Glomerular visceral epithelial cell (primary cell): ENCODE results near the gene PGP.

Experiments
- DNase-seq: peaks from one replicate; pipeline ENCODE4 v3.0.0-alpha.2; 2016; ENCODE audit errors: extremely low spot score

Gene PGP

GRCh38 chr16:2200313-2200712 lies 14.3 kb downstream of the PGP start:
- DNase-seq, result no peak

- DNase-seq, result no peak
Observed at GRCh38 chr16:2199621-2200139, 15.0 kb downstream of the PGP start.

GRCh38 chr16:2199095-2199494 lies 15.5 kb downstream of the PGP start:
- no peak for DNase-seq

GRCh38 chr16:2198283-2198682 lies 16.4 kb downstream of the PGP start:
- no peak for DNase-seq

GRCh38 chr16:2197765-2198164 lies 16.9 kb downstream of the PGP start:
- DNase-seq, result no peak

GRCh38 chr16:2196981-2197511 lies 17.6 kb downstream of the PGP start:
- DNase-seq, result no peak

- DNase-seq, result no peak
Observed at GRCh38 chr16:2196162-2196980, 18.3 kb downstream of the PGP start, which contains the start of gene CASKIN1. TSS of gene CASKIN1 (minus strand) at chr16:2196605. CDS start at chr16:2196432, 173 bp downstream.

GRCh38 chr16:2195322-2196161 lies 19.1 kb downstream of the PGP start:
- DNase-seq, result no peak

GRCh38 chr16:2194852-2195321 lies 19.8 kb downstream of the PGP start:
- peak; percentile 64 for DNase-seq

- DNase-seq, result peak; percentile 63
Observed at GRCh38 chr16:2194166-2194834, 20.3 kb downstream of the PGP start.

- no peak for DNase-seq
Observed at GRCh38 chr16:2191446-2191706, 23.3 kb downstream of the PGP start.

- no peak for DNase-seq
Observed at GRCh38 chr16:2190659-2191445, 23.8 kb downstream of the PGP start.

GRCh38 chr16:2190002-2190658 lies 24.5 kb downstream of the PGP start:
- no peak for DNase-seq

GRCh38 chr16:2189252-2189893 lies 25.3 kb downstream of the PGP start:
- no peak for DNase-seq

GRCh38 chr16:2188395-2188794 lies 26.2 kb downstream of the PGP start:
- no peak for DNase-seq

GRCh38 chr16:2187212-2187611 lies 27.4 kb downstream of the PGP start:
- DNase-seq, result no peak

- no peak for DNase-seq
Observed at GRCh38 chr16:2186505-2186904, 28.1 kb downstream of the PGP start.

GRCh38 chr16:2186064-2186463 lies 28.6 kb downstream of the PGP start:
- no peak for DNase-seq

GRCh38 chr16:2184962-2185361 lies 29.7 kb downstream of the PGP start:
- no peak for DNase-seq

- DNase-seq, result no peak
Observed at GRCh38 chr16:2184346-2184745, 30.3 kb downstream of the PGP start.
